ENCODE data around the gene OCA2. TPM values are rescaled to one million over a fixed set of nuclear protein-coding genes. Genes with fewer than 3 reads are reported as not detected.

Gene OCA2
- total RNA-seq, 1 experiment from 2014 or later = 0.57 TPM

DNA sequence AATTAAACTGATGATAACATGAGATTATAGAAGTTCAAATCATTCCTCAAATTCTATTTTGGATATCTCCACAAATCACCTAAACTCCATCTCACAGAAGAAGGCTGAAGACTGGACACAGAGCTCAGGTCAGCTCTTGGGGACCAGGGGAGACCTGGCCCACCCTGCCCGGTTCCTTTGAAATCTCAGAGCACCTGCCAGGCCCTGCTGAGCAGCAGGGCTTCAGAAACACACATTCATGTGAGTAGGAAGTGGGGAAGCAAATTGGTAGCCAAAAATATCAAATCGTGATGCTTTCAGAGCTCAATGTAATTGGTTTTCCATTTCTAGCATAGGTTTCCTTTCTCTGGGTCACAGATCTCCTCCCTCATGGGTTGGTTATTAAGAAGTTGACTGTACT lies 76.2 kb downstream of the OCA2 start:
- TF ChIP-seq, protein P1, sequence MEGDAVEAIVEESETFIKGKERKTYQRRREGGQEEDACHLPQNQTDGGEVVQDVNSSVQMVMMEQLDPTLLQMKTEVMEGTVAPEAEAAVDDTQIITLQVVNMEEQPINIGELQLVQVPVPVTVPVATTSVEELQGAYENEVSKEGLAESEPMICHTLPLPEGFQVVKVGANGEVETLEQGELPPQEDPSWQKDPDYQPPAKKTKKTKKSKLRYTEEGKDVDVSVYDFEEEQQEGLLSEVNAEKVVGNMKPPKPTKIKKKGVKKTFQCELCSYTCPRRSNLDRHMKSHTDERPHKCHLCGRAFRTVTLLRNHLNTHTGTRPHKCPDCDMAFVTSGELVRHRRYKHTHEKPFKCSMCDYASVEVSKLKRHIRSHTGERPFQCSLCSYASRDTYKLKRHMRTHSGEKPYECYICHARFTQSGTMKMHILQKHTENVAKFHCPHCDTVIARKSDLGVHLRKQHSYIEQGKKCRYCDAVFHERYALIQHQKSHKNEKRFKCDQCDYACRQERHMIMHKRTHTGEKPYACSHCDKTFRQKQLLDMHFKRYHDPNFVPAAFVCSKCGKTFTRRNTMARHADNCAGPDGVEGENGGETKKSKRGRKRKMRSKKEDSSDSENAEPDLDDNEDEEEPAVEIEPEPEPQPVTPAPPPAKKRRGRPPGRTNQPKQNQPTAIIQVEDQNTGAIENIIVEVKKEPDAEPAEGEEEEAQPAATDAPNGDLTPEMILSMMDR (IDR thresholded peaks at IDR 0.05; ENCODE audit: insufficient read depth in 1 of 2, low read depth in 1 of 2, low read length in 1 of 2, severe bottlenecking in 1 of 2, unreplicated experiment in 1 of 2) = no peak
- intact Hi-C loops (cut with micrococcal nuclease; ENCODE audit: unreplicated experiment) = no loop called here
- POLR2A ChIA-PET = no interaction called here
- Mint-ChIP-seq H3K9me3 (ENCODE audit: unreplicated experiment) (no peaks in the 10 kb centered on the region), H3K4me1 (ENCODE audit: low read depth, unreplicated experiment) (no peaks in the 10 kb centered on the region), H3K27ac (ENCODE audit: unreplicated experiment) (no peak overlapping the region), H3K27me3 (ENCODE audit: insufficient read depth, unreplicated experiment) (no peaks in the 10 kb centered on the region), H3K36me3 (ENCODE audit: insufficient read depth, unreplicated experiment) (no peaks in the 10 kb centered on the region), H3K4me3 (ENCODE audit: unreplicated experiment) (no peak overlapping the region)
- H3K4me1 ChIP-seq = 0 out of 2 replicates have a peak, but pooled peaks cover 4% of the 10 kb centered on the region
- no peaks in the 10 kb centered on the region for H3K27me3 ChIP-seq (replicated peaks; ENCODE audit: control insufficient read depth, insufficient read depth, low read length)
- BruUV-seq (replicated peaks) = no TSS peak
- no peaks in the 10 kb centered on the region for H3K36me3 ChIP-seq (ENCODE audit: control insufficient read depth, insufficient read depth, low read length)
- no peak overlapping the region for H3K4me3 ChIP-seq (ENCODE audit: low read depth, low read length)
- no peak for DNase-seq
- no peaks in the 10 kb centered on the region for H3K9me3 ChIP-seq
- CTCF ChIA-PET = interaction anchor here (1.7 to 2.1 kb wide), 2 partner anchors 21 to 76 kb away, joined by 11 read pairs; partner anchors contain the start of gene OCA2

- no peaks in the 10 kb centered on the region for H3K27me3 ChIP-seq (replicated peaks; ENCODE audit: control insufficient read depth, insufficient read depth, low read length)
- H3K27me3 Mint-ChIP-seq (ENCODE audit: insufficient read depth, unreplicated experiment) = no peaks in the 10 kb centered on the region
- no peaks in the 10 kb centered on the region for H3K9me3 Mint-ChIP-seq (ENCODE audit: unreplicated experiment)
- BruUV-seq (replicated peaks) = no TSS peak
- TF ChIP-seq, protein P1 (IDR thresholded peaks at IDR 0.05; ENCODE audit: insufficient read depth in 1 of 2, low read depth in 1 of 2, low read length in 1 of 2, severe bottlenecking in 1 of 2, unreplicated experiment in 1 of 2) = no peak
- no peaks in the 10 kb centered on the region for H3K36me3 ChIP-seq (ENCODE audit: control insufficient read depth, insufficient read depth, low read length)
- H3K27ac Mint-ChIP-seq (ENCODE audit: unreplicated experiment) = no peak overlapping the region
- peaks cover 8% of the 10 kb centered on the region; the same call in 1 of the 2 replicates for H3K4me1 ChIP-seq
- ChIA-PET POLR2A (no interaction called here), CTCF (interaction anchor here (0.6 to 2.1 kb wide), 7 partner anchors 8 to 104 kb away, joined by 3 to 11 read pairs (median 6); partner anchors contain the start of gene OCA2)
- no peaks in the 10 kb centered on the region for H3K4me1 Mint-ChIP-seq (ENCODE audit: low read depth, unreplicated experiment)
- DNase-seq = no peak
- no peaks in the 10 kb centered on the region for H3K36me3 Mint-ChIP-seq (ENCODE audit: insufficient read depth, unreplicated experiment)
- intact Hi-C loops (cut with micrococcal nuclease; ENCODE audit: unreplicated experiment) = no loop called here
- H3K4me3 Mint-ChIP-seq (ENCODE audit: unreplicated experiment) = no peak overlapping the region
- no peak overlapping the region for H3K4me3 ChIP-seq (ENCODE audit: low read depth, low read length)
- H3K9me3 ChIP-seq = no peaks in the 10 kb centered on the region
Observed at GRCh38 chr15:28022181-28022580, 76.9 kb downstream of the OCA2 start.

DNA sequence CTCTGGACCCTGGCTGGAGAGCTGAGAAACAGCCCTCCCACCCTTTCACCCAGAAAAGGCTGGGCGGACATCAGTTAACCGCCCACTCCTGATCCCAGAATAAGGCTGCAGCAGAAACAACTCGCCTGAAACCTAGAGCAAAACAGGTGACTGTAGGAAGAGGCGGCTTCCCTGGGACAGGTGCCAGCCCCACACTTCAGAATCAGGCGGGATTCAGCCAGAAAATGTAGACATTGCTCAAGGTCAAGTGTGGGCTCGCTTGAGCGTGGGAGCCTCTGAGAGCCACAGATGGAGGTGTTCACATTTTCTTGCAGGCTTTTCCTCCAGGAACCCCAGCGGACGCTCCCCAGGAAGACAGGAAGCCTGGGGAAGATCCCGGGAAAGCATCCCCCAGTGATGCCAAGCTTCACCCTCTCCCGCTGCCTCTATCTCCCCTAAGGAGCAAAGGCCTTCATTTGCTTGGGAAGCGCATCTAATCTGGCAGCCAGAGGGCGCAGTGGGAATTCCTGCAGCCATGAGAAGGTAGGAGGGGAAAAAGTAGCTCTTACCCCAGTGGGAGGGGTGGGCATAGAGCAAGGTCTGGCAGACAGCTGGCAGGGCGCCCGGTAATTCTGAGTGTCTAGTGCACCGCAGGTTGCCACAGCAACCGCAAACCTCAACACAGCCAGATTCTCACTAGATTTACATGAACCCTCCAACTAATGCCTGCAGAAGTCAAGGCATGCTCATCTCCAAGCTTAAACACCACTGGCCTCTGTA lies 77.7 kb downstream of the OCA2 start:
- Histone ChIP-seq H3K36me3 (ENCODE audit: control insufficient read depth, insufficient read depth, low read length) (no peaks in the 10 kb centered on the region), H3K27me3 (replicated peaks; ENCODE audit: control insufficient read depth, insufficient read depth, low read length) (no peaks in the 10 kb centered on the region), H3K9me3 (no peaks in the 10 kb centered on the region), H3K4me3 (ENCODE audit: low read depth, low read length) (no peak overlapping the region), H3K4me1 (peaks cover 9% of the 10 kb centered on the region; the same call in 1 of the 2 replicates)
- H3K27me3 Mint-ChIP-seq (ENCODE audit: insufficient read depth, unreplicated experiment) = no peaks in the 10 kb centered on the region
- no peak overlapping the region for H3K4me3 Mint-ChIP-seq (ENCODE audit: unreplicated experiment)
- no peaks in the 10 kb centered on the region for H3K9me3 Mint-ChIP-seq (ENCODE audit: unreplicated experiment)
- no TSS peak for BruUV-seq (replicated peaks)
- H3K4me1 Mint-ChIP-seq (ENCODE audit: low read depth, unreplicated experiment) = no peaks in the 10 kb centered on the region
- H3K27ac Mint-ChIP-seq (ENCODE audit: unreplicated experiment) = no peak overlapping the region
- peak in 1 of 2 experiments; percentile 47 for DNase-seq
- POLR2A ChIA-PET = no interaction called here
- CTCF ChIA-PET = interaction anchor here (0.6 to 2.1 kb wide), 7 partner anchors 9 to 105 kb away, joined by 3 to 11 read pairs (median 6); partner anchors contain the start of gene OCA2
- H3K36me3 Mint-ChIP-seq (ENCODE audit: insufficient read depth, unreplicated experiment) = no peaks in the 10 kb centered on the region
- intact Hi-C loops (cut with micrococcal nuclease; ENCODE audit: unreplicated experiment) = loop anchor here (1.0 kb wide), 1 partner anchor 29 kb away; no protein-coding TSS in a partner anchor
- TF ChIP-seq, protein P1 (IDR thresholded peaks at IDR 0.05; ENCODE audit: insufficient read depth in 1 of 2, low read depth in 1 of 2, low read length in 1 of 2, severe bottlenecking in 1 of 2, unreplicated experiment in 1 of 2) = peak; percentile 42 to 52

Data from Caco-2 (cell line).